NCI-H82 (cell line): ENCODE results near the gene MIPOL1.
A peak's percentile ranks its signal among the peaks of the same experiment; 100 is the strongest.
"Not testable (repeated sequence)": the region's sequence is repeated elsewhere in the genome, so short reads cannot be mapped to it uniquely, and the experiment has no call there.

ENCODE experiments used
- DNase-seq: peaks from one replicate; lab custom pipeline; 2025; lab: John Stamatoyannopoulos, UW

Gene MIPOL1

DNA sequence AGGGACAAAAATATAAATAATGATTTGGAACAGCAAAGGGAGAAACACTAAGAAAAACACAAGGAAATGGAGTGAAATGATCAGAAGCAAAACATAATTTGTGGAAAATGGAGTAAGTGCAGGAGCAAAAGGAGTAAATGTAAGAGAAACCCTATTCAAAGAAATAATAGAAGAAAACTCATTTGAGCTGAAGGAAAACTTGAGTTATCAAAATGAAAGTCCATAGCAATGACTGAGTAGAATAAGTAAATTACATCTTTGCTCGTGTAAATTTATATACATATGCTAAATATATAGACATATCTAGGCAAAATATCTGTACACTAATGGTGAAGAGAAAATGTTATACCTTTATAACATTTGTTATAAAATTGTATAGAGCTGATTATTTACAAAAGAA is 203.4 kb downstream of the MIPOL1 start:
- no peak for DNase-seq

DNA sequence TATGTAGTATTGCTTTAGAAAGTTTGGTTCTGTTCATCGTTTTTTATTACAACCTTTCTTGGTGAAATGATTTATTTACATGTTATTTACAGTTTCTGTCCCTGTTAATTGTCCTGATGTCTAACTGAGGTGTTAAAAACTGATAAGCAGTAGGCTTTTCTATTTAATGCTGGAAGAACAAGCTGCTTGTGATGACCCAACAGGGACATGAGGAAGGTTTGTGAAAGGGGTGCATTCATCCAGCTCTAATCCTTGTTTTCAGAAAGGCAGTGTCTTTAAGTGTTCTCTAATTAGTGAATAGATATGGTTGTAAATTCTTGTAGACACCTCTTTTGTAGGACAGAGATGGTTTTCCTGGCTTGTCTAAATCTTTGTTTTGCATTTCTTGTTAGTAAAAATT is 205.9 kb downstream of the MIPOL1 start:
- peak; percentile 49 for DNase-seq

DNA sequence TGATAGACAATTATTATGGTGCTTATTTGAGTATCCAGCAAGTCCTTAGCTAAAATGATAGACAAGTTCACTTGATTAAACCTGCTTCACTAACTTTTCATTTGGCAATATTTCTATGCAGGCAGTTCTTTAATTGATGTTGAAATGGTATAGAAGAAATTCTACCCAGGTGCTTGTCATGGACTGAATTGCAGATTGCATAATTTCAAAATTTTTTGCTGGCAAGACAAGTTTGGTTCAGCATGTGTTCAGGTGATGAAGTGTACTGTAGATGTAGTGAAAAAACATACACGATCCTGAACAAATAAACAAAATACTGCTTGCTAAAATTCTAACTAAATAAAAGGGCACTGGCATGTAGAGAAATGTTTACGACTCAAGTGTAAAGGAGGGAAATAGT is 208.4 kb downstream of the MIPOL1 start:
- DNase-seq: no peak

DNA sequence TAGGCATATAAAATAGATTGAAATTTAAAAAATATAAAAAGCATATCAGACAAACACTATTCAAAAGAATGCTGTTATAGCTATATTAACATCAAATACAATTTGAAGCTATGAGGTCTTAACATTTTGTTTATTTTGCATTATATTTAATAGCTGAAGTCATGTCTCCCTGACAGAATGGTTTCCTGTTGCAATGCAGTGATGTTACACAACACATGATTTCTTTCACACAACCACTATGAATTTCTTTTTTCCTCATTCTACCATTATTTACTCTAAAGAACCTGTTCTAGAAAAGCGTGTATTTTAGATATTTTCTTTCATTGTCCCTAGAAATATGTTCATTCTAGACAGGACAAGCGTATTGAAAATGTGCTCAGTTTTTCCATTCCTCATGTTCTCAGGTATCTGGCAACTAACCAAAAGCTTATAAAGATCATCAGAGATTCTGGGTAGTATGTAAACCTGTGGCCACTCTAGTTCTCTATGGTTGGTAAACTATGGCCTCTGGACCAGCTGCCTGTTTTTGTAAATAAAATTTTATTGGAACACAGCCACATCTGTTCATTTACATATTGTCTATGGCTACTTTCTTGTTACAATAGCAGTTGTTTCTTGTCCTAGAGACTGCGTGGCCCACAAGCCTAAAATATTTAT is 213.5 kb downstream of the MIPOL1 start:
- no peak for DNase-seq

DNA sequence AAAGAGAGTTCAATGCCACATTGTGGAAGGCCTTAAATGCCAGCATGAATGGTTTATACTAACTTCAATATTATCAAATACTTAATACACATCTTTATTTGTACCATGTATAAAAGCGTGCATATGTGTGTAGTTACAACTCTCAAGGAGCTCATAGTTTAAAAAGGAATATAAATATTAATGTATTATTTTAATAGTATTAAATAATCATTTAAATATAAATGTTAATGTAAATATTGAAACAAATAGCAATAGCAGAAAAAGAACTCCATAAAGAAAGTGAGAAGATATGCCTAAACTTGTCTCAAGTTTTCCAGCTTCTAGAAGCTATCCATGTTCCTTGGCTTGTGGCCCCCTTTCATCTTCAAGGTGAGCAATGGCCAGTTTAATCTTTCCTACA is 215.3 kb downstream of the MIPOL1 start:
- DNase-seq: no peak

DNA sequence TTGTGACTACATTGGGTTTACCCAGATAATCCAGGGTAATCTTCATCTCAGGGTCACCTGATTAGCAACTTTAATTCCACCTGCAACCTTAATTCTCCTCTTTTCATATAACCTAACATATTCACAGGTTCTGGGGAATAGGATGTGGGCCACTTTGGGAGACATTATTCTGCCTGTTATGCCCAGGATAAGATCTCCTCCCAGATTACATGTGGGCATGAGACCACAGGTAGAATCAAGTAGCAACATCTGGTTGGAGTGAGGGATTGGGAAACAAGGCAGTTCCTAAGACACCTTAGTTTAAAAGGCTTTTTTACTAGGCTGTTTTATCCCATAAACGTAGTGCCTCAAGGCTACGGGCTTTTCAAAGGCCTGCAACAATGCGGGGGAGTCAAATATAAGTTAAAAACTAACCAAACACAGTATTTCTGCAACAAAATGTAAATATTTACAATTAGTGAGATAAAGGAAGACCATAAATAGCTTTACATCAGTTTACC is 215.8 kb downstream of the MIPOL1 start:
- DNase-seq: peak; percentile 9

DNA sequence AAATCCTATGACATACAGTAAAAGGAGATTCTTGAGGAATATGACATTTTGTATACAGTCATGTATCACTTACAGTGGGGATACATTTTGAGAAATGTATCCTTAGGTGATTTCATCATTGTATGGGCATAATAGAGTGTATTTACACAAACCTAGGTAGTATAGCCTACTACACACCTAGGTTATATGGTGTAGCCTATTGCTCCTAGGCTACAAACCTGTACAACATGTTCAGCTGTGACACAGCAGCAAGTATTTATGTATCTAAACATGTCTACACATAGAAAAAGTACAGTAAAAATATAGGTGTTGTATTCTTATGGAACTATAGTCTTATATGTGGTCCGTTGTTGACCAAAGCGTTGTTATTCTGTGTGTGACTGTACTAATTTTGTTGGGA is 218.5 kb downstream of the MIPOL1 start:
- DNase-seq: no peak

DNA sequence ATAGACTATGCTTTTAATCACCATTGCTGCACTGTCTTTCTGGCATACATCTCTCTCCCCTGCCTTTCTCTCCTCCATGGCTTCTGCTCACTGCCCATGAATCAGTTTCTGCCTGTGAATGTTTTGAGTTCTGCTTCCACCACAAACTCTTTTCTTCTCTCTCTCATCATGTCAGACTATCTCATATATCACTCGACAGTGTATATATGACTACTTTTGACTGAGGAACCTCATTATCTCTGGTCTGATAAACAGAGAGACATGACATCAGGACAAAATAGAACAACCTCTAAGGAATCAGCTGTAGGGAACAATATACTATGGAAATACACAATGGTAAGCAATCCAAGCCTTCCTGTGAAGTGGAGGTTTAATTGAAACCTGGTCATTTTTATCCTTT is 219.4 kb downstream of the MIPOL1 start:
- DNase-seq: no peak

DNA sequence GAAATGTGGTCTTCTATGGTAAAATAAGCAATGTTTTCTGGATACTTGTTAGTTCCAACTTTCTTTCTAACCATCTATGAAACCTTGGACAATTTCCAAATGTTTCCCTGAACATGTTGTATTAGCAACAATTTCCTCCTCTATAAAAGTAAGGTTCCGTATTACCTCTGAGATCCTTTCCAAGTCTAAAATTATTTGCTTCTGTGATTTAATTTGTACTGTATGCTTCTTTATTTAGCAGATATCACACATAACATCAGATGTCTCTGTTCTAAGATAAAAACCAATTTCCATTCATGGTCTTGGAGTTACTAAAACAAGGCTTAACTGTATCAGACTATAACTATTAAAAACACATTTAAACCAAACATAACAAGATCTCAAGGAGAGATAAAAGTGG is 220.1 kb downstream of the MIPOL1 start:
- DNase-seq: no peak

DNA sequence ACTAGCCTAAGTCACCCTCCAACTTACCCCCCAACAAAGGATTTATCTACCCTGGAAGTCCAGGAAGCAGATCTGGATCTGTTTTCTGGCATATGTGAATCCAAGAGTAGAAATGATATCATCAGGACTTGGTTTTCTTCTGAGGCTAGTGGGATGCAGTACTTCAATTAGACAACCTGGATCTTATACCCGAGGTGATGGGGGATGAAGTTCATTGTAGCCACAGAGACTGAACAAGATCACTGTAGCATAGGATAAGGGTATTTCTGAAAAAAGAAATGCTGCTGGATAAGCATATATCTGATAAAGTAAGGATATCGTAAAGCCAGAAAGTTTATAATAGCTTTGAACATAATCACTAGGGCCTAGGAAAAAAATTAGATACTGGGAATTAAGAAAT is 222.9 kb downstream of the MIPOL1 start:
- no peak for DNase-seq

DNA sequence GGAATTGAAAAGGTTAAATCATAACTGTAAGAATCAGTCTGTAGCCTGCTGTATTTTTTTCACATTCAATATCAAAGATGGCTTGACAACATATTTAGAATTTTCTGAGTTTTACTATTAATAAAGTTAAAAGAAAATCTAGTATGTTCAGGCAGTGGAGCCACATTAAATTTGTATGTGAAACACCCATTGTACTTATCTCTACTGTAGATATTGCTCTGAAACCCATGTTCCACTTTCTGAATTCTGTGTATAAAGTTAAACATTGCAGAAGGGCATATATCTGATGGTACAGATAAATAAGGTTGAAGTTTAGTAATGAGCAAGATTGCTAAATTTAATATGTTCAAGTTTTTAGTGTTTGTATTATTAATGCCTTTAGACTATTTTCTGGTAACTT is 224.6 kb downstream of the MIPOL1 start:
- DNase-seq: no peak

DNA sequence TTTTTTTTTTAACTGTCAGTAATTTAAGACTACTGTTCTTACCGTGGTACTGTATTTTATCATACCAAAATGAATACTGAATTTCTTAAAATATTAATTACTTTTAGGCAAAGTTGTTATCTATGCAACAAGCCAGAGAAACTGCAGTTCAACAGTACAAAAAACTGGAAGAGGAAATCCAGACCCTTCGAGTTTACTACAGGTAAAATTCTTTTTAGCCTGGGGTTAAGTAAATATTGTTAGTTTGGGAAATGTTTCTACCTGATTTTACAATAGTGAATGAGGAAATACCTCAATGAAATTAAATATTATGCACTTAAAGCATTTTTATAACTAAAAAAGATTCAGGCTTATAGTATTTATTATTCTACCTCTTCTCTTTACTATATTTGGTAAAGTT is 225.0 kb downstream of the MIPOL1 start:
- DNase-seq: no peak

DNA sequence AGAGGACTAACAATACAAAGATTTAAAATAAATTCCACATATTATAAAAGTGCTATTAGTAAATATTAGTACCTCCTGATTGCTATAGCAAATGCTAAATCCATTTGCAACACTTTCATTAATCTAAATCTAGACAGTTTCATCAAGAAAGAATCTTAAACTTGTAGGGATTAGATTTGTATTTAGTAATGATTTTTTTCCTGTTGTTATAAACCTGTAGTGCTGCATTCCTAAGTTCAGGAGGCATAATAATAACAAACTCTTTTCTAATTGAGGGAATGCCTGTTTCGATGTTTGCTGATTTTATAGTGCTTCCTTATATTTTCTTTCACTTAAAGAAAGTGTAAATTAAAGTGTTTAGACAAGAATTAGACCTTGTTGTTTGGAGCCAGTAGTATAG is 231.2 kb downstream of the MIPOL1 start:
- DNase-seq: no peak

DNA sequence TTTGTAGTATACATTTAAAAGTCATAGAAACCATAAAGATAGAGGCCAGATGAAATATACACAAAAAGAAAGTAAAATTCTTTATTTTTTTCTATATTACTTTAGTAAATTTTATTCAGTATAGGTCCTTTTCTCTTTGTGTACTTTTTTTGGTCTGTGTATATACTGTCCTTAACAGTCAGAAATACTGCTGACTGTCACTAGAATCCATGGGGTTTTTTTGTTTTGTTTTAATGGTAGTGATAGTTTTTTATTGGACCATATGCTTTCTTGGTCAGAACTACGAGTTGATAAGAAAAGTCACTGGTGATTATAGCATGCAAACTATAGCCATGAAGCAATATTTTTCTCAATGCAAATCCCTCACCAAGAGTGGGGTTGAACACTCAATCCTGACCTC is 231.9 kb downstream of the MIPOL1 start:
- DNase-seq: no peak

DNA sequence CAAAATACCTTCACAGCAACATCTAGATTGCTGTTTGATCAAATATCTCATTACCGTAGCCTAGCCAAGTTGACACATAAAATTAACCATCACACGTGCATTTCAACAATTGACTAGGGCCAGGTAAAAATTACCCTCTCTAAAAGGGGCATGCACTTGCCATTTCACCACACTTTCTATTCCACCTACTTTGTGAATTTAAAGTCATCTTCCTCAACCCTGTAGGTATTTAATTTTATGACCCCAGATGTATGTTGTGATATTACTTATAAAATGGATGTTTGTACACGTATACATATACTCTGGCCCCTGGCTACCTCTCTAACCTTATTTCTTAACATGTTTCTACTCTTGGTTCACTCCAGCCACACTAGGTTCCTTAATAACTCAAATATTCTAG is 237.1 kb downstream of the MIPOL1 start:
- no peak for DNase-seq

DNA sequence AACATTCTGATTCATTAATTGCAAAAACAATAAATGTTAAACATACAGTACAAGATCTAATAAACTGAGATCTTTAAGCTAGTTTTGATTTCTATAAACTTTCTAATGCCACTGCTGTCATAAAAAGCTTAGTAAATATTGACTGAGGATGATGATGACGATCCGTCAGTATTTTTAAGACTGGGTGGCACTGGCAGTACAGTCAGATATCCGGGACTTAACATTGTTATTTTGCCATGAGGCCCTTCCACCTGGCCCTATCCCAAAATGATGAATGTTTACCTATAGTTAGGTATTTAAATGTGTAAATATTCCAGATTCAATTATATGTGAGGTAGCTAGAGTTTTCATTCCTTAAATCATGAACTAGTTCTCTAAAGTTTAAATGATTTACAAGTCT is 238.8 kb downstream of the MIPOL1 start:
- no peak for DNase-seq

DNA sequence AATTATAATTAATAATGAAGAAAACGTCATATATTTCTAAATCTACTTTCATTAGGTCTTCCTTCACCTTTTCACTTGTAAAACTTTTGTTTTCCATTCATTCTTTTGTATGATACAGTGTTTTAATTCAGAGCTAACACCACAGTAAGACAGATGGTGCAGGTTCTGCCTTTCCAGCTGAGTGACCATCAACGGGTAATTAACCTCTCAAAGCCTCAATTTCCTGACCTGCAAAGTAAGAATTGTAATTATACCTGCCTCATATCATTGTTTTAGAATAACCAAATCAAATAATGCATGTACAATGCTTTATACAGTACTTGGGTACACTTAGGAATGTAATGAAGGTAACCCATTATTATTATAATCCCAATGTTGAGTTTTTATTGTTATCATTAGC is 239.8 kb downstream of the MIPOL1 start:
- peak; percentile 13 for DNase-seq

DNA sequence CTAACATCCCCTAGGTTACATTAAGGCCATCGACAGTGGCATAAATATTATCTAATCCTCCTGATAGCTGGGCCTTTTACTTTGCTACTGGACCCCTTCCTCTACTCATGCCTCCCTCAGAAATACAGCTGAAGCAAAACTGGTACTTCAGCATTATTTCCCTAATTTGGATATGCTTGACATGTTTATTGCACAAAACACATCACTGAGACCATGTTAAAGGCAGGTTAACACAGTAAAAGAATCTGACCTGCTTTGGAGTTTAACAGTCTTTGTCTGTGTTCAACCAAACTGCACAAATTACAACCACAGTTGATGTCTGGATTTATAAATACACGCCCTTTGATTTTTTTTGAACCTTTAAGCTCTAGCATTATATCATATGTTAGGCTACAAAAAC is 240.7 kb downstream of the MIPOL1 start:
- no peak for DNase-seq

DNA sequence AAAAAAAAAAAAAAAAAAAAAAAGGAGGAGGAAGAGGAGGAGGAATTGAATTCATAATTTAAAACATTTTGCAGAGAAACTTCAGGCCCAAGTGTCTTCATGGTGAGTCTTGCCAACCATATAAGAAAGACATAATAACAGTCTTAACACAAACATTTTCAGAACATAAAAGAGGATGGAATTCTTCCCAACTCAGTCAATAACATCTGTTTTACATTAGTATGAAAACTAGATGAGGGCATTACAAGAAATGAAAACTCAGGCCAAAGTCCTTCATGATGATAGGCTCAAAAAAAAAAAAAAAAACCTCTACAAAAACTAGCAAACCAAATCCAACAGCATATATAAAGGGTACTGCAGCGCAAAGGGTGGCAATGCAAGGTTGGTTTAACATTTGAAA is 245.7 kb downstream of the MIPOL1 start:
- no peak for DNase-seq

DNA sequence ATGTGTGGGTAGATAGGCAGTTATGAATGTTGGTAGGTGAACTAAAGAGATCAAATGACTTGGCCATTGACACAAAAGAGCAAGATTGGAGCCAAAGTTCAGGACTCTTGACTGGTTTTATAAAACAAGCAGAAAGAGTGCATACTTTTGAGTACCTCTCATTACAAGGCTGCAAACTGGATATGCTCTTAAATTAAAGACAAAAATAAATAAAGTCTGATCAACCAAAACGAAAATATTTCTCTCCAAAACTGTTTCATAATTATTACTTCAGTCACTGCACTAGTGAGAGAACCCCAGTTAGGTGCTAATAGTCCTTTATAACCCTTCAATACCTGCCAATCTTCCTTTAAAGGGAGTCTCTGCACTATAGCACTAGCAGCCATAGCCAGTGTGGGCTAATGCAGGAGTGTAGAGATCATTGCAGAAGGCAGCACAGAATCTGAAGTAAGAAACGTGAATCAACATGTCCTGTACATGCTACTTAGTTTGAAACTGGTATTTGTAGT is 250.2 kb downstream of the MIPOL1 start:
- DNase-seq: no peak

DNA sequence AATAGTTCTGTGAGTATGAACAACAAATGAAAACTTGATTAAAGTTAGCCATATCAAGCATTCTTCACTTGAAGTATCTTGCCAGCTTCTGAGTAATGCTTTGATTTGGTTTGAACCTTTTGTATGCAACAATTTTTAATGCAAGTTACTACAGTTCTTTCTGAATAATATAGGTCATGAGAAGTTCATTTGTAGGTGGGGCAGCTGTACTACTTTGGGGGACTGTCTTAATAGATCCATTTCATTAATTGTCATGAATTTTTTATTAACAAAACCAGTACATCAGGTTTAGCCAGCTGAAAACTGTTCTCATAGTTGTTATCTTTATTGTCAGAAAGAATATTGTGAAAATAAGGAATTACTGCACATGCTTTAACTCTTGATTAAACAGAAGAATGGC is 254.6 kb downstream of the MIPOL1 start:
- DNase-seq: no peak

DNA sequence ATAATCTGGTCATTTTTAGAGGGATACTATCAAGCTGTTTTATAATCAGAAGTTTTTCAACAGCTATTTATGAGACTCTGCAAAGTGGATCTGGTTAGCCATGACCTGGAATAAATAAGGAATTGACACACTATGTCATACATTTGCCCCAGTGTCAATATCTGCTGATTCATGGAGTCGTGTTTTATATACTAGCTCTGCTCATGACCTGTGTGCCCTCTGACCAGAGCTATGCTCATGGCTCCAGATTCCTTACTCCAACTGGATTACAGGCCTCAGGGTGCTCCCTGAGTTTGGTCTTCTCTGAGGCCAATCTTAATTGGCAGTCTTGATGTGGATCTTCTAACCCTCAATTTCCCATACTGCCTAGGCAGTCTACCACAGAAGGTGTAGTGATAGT is 256.2 kb downstream of the MIPOL1 start:
- no peak for DNase-seq

DNA sequence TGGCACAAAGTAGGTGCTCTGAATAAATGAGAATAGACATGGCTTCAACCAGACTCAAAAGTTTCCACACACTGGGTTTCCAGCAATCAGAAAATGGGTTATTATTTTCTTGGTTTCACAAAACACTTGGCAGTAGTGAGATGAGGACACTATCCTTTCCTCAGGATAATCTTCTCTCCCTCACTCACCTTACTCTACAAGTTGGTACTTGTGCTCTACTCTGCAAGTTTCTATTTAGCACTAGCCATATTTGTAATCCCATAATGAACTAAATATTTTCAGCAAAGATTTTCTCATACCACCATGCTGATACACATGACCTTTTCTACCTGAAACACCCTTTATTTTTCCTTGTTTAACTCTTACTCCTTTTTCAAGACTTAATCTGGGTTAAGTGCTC is 259.6 kb downstream of the MIPOL1 start:
- no peak for DNase-seq

DNA sequence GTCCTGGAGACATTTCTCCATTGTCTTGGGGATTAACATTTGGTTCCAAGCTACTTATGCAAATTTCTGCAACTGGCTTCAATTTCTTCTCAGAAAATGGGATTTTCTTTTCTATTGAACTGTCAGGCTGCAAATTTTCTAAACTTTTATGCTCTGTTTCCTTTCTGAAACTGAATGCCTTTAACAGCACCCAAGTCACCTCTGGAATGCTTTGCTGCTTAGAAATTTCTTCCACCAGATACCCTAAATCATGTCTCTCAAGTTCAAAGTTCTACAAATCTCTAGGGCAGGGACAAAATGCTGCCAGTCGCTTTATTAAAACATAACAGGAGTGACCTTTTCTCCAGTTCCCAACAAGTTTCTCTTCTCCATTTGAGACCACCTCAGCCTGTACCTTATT is 264.7 kb downstream of the MIPOL1 start:
- not testable (repeated sequence) for DNase-seq
